H9 (cell line): ENCODE data around the gene TNFAIP3. TPM values are rescaled to one million over a fixed set of nuclear protein-coding genes. Genes with fewer than 3 reads are reported as not detected.

Source experiments
- DNase-seq: peaks from one replicate; pipeline ENCODE4 v3.0.0-alpha.2; 2017
- H2AFZ ChIP-seq: one replicate; pipeline ENCODE4 v1.6.1; 2013; ENCODE audit warnings: mild to moderate bottlenecking, low read length, control low read depth, moderate library complexity
- H2AK5ac ChIP-seq: 2 replicates; pipeline ENCODE4 v1.6.1; 2013; ENCODE audit warnings: low read length, control low read depth, mixed read lengths; ENCODE audit not compliant: insufficient read length
- H2BK120ac ChIP-seq: one replicate; pipeline ENCODE4 v1.6.1; 2013; ENCODE audit warnings: low read depth, mild to moderate bottlenecking, low read length, control low read depth, inconsistent platforms; ENCODE audit not compliant: poor library complexity, severe bottlenecking
- H2BK12ac ChIP-seq: 2 replicates; pipeline ENCODE4 v1.6.1; 2013; ENCODE audit warnings: low read length, control low read depth, mixed read lengths, low read depth; ENCODE audit not compliant: insufficient read length
- H2BK15ac ChIP-seq: 2 replicates; pipeline ENCODE4 v1.6.1; 2013; ENCODE audit warnings: low read depth, low read length, control low read depth
- H2BK20ac ChIP-seq: one replicate; pipeline ENCODE4 v1.6.1; 2013; ENCODE audit warnings: low read depth, mild to moderate bottlenecking, low read length, control low read depth, inconsistent platforms; ENCODE audit not compliant: poor library complexity, severe bottlenecking
- H2BK5ac ChIP-seq: 2 replicates; pipeline ENCODE4 v1.6.1; 2013; ENCODE audit warnings: low read length, control low read depth, mixed read lengths; ENCODE audit not compliant: insufficient read length
- H3K14ac ChIP-seq: 2 replicates; pipeline ENCODE4 v1.6.1; 2013; ENCODE audit warnings: low read length, control low read depth; ENCODE audit not compliant: insufficient read depth
- H3K18ac ChIP-seq: 2 replicates; pipeline ENCODE4 v1.6.1; 2013; ENCODE audit warnings: low read depth, mild to moderate bottlenecking, mixed read lengths, low read length, control low read depth; ENCODE audit not compliant: insufficient read length
- H3K23ac ChIP-seq: 2 replicates; pipeline ENCODE4 v1.6.1; 2013; ENCODE audit warnings: low read length, control low read depth, mixed read lengths, low read depth; ENCODE audit not compliant: insufficient read length
- H3K23me2 ChIP-seq: 2 replicates; pipeline ENCODE4 v1.6.1; 2013; ENCODE audit warnings: low read depth, mild to moderate bottlenecking, mixed read lengths, low read length, control low read depth; ENCODE audit not compliant: insufficient read length, poor library complexity, severe bottlenecking
- H3K27ac ChIP-seq: 2 replicates; pipeline ENCODE4 v1.5.1; 2013; ENCODE audit warnings: low read length, control low read depth, mixed read lengths, low read depth; ENCODE audit not compliant: insufficient read length
- H3K27me3 ChIP-seq: 2 replicates; pipeline ENCODE4 v1.6.1; 2013; ENCODE audit warnings: low read length, control low read depth, inconsistent platforms; ENCODE audit not compliant: insufficient read depth
- H3K4ac ChIP-seq: 2 replicates; pipeline ENCODE4 v1.6.1; 2013; ENCODE audit warnings: low read depth, mild to moderate bottlenecking, control low read depth, inconsistent platforms, low read length, moderate library complexity
- H3K4me1 ChIP-seq: 2 replicates; pipeline ENCODE4 v1.6.1; 2013; ENCODE audit warnings: low read length, control low read depth, inconsistent platforms; ENCODE audit not compliant: insufficient read depth
- H3K4me2 ChIP-seq: 2 replicates; pipeline ENCODE4 v1.6.1; 2013; ENCODE audit warnings: low read length, control low read depth, mixed read lengths; ENCODE audit not compliant: insufficient read length, insufficient read depth
- H3K56ac ChIP-seq: 2 replicates; pipeline ENCODE4 v1.6.1; 2013; ENCODE audit warnings: low read depth, mild to moderate bottlenecking, mixed read lengths, low read length, control low read depth; ENCODE audit not compliant: insufficient read length
- H3K79me1 ChIP-seq: 2 replicates; pipeline ENCODE4 v1.6.1; 2013; ENCODE audit warnings: low read depth, mild to moderate bottlenecking, moderate library complexity, low read length, control low read depth, inconsistent platforms; ENCODE audit not compliant: insufficient read depth, poor library complexity, severe bottlenecking
- H3K79me2 ChIP-seq: 2 replicates; pipeline ENCODE4 v1.6.1; 2013; ENCODE audit warnings: low read length, control low read depth, inconsistent platforms; ENCODE audit not compliant: insufficient read depth
- H3K9ac ChIP-seq: 2 replicates; pipeline ENCODE4 v1.6.1; 2013; ENCODE audit warnings: low read length, control low read depth, mixed read lengths; ENCODE audit not compliant: insufficient read length; ENCODE audit errors: extremely low read depth
- H3K9me3 ChIP-seq: one replicate; pipeline ENCODE4 v1.6.1; 2013; ENCODE audit warnings: low read depth, low read length, inconsistent platforms; ENCODE audit not compliant: control insufficient read depth
- H3T11ph ChIP-seq: one replicate; pipeline ENCODE4 v1.6.1; 2013; ENCODE audit warnings: mild to moderate bottlenecking, low read length, control low read depth, inconsistent platforms
- H4K20me1 ChIP-seq: one replicate; pipeline ENCODE4 v1.6.1; 2013; ENCODE audit not compliant: control insufficient read depth, insufficient read length, insufficient read depth
- H4K5ac ChIP-seq: 2 replicates; pipeline ENCODE4 v1.6.1; 2013; ENCODE audit warnings: low read depth, mild to moderate bottlenecking, mixed read lengths, low read length, control low read depth; ENCODE audit not compliant: insufficient read length
- H4K8ac ChIP-seq: replicated peaks from 2 replicates; pipeline ENCODE4 v1.6.1; 2013; ENCODE audit warnings: low read length, control low read depth, mixed read lengths, low read depth; ENCODE audit not compliant: insufficient read length
- H4K91ac ChIP-seq: 2 replicates; pipeline ENCODE4 v1.6.1; 2013; ENCODE audit warnings: low read depth, mild to moderate bottlenecking, moderate library complexity, mixed read lengths, low read length, control low read depth; ENCODE audit not compliant: insufficient read length
- H3K27ac Mint-ChIP-seq, 3 experiments: 2 replicates in 2 of 3; 3 replicates in 1 of 3; pipeline ENCODE4 v1.8.0; 2020 to 2021; ENCODE audit warnings: mixed read lengths in 3 of 3, mild to moderate bottlenecking in 1 of 3, moderate library complexity in 1 of 3
- H3K27me3 Mint-ChIP-seq: 2 replicates; pipeline ENCODE4 v1.8.0; 2021; ENCODE audit warnings: low read depth, mild to moderate bottlenecking, moderate library complexity, mixed read lengths
- H3K36me3 Mint-ChIP-seq, 3 experiments: 2 replicates in 2 of 3; 3 replicates in 1 of 3; pipeline ENCODE4 v1.8.0; 2020 to 2021; ENCODE audit warnings: low read depth in 3 of 3, mixed read lengths in 3 of 3; ENCODE audit not compliant: insufficient read depth in 1 of 3
- H3K4me1 Mint-ChIP-seq, 2 experiments: 2 replicates each; pipeline ENCODE4 v1.8.0; 2020; ENCODE audit warnings: mixed read lengths in 2 of 2
- H3K4me3 Mint-ChIP-seq, 2 experiments: 2 replicates in 1 of 2; 3 replicates in 1 of 2; pipeline ENCODE4 v1.8.0; 2020 to 2021; ENCODE audit warnings: mild to moderate bottlenecking in 2 of 2, mixed read lengths in 2 of 2, moderate library complexity in 1 of 2
- H3K9me3 Mint-ChIP-seq, 2 experiments: 2 replicates in 1 of 2; 3 replicates in 1 of 2; pipeline ENCODE4 v1.8.0; 2020; ENCODE audit warnings: mild to moderate bottlenecking in 2 of 2, mixed read lengths in 2 of 2, moderate library complexity in 1 of 2
- CTCF ChIP-seq: fragments of 200-600 bp; sonication (generic); conservative IDR thresholded peaks from 3 replicates; pipeline ENCODE4 v1.8.0; 2021; ENCODE audit warnings: antibody characterized with exemption, mild to moderate bottlenecking
- WGBS: extraction: QIAGEN DNeasy Blood & Tissue Kit; methylation state at CpG from one replicate; pipeline ENCODE4 v1.1.7; 2013; ENCODE audit warnings: missing lambda C conversion rate, low lambda C conversion rate, mixed read lengths; ENCODE audit not compliant: insufficient read length; ENCODE audit errors: extremely low coverage; 5-methylcytosine and 5-hydroxymethylcytosine counted together
- total RNA-seq: library from RNA; stranded (reverse); gene quantifications from 2 replicates; pipeline ENCODE4 v1.2.1, GENCODE V29; 2021

TNFAIP3 gene
- total RNA-seq, 1 experiment from 2014 or later, result 3.7 TPM

DNA sequence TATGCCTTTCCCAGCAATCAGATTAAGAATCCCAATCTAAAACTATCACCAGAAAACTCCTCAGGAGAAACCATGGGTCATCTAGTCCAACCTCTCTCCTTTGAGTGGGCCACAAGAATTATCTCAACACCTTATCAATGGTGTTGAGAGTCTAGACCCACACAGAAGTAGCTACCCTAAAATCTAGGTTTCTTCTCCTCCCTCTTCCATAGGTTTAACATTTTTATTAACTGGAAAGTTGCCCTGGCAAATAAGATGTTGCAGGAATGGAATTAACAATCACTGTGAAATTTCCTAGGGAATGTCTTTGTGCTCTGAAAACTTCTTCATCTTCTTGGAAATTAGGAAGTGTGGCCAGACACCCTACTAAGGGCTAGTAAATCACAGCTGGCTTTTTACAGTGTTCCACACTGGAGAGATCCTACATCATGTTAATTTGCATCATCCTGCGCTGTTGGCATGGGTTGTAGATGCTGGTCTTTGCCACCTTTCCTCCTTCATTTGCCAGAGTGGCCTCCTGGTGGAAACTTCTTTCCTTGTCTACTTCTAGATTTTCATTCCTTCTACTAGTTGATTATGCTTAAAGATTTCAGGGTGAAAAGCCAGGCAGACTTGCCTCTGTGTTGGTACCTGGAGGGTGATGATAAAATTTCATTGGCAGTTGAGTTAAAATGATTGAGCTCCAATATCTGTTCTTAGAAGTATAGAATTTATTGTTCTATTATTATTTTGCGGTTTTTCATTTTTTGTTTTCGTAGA lies 2.7 kb downstream of the TNFAIP3 start:
- Histone ChIP-seq H3K18ac (no peak overlapping the region), H3K23ac (no peak overlapping the region), H2AFZ (no peak overlapping the region), H3K9me3 (no peaks in the 10 kb centered on the region), H3K23me2 (peaks cover 15% of the 10 kb centered on the region), H2BK15ac (no peak overlapping the region), H3K79me1 (no peaks in the 10 kb centered on the region), H4K5ac (no peak overlapping the region), H2BK12ac (no peak overlapping the region), H4K20me1 (no peaks in the 10 kb centered on the region), H3K4me1 (peaks cover 3% of the 10 kb centered on the region; the same call in 1 of the 2 replicates), H3K14ac (no peak overlapping the region), H2BK5ac (no peak overlapping the region), H3K56ac (no peak overlapping the region), H2AK5ac (no peak overlapping the region), H3K79me2 (no peaks in the 10 kb centered on the region), H4K91ac (no peak overlapping the region), H3K9ac (no peak overlapping the region), H3T11ph (no peak overlapping the region), H3K27ac (no peak overlapping the region), H3K27me3 (no peaks in the 10 kb centered on the region; the same call in 1 of the 2 replicates), H2BK120ac (no peak overlapping the region), H2BK20ac (no peak overlapping the region), H3K4ac (no peak overlapping the region), H4K8ac (no peak overlapping the region), H3K4me2 (no peak overlapping the region)
- no CpG with 5 or more reads among the region's 3 CpGs for WGBS
- no peaks in the 10 kb centered on the region for H3K36me3 Mint-ChIP-seq
- no peaks in the 10 kb centered on the region; a peak in 1 of 5 replicates for H3K9me3 Mint-ChIP-seq
- DNase-seq, result no peak
- TF ChIP-seq CTCF, result no peak
- no peak overlapping the region for H3K27ac Mint-ChIP-seq
- no peak overlapping the region for H3K4me3 Mint-ChIP-seq
- peaks cover 26% of the 10 kb centered on the region for H3K27me3 Mint-ChIP-seq
- H3K4me1 Mint-ChIP-seq, result peaks cover 30 to 34% of the 10 kb centered on the region in 2 experiments
